A549 (cell line): ENCODE measurements around the gene ABCB9. TPM values are rescaled to one million over a fixed set of nuclear protein-coding genes. Genes with fewer than 3 reads are reported as not detected.
A peak's percentile ranks its signal among the peaks of the same experiment; 100 is the strongest.

Experiments used
- ATAC-seq, 2 experiments: fragments of 200-7000 bp in 1 of 2; fragments of >200 bp in 1 of 2; cut with Nextera tagmentation in 1 of 2; cut with Tn5 transposase in 1 of 2; 3 replicates each; pipeline versions ENCODE4 v1.8.0 to v1.9.1; 2018 to 2020; ENCODE audit warnings: mild to moderate bottlenecking in 1 of 2, moderate library complexity in 1 of 2
- CTCF ChIA-PET: fragments of 300-600 bp; sonication (Branson Sonifier 250); formaldehyde crosslinking; extraction: SDS; loops from one replicate; lab custom pipeline; 2021; ENCODE audit warnings: antibody characterized with exemption, inconsistent platforms; lab: Yijun Ruan, JAX
- POLR2A ChIA-PET: fragments of 350-600 bp; formaldehyde crosslinking; extraction: SDS; loops from one replicate; lab custom pipeline; 2021; ENCODE audit warnings: antibody characterized with exemption, inconsistent platforms; lab: Yijun Ruan, JAX
- DNase-seq, 2 experiments: peaks; one replicate each; pipeline versions ENCODE4 v3.0.0 to v3.0.0-alpha.2; 2011 to 2016; ENCODE audit warnings: low read depth in 1 of 2, low spot score in 1 of 2
- FAIRE-seq: peaks from 2 replicates; lab custom pipeline; 2011; peaks lifted over from hg19 to GRCh38; lab: Jason Lieb, UNC
- H3K27ac ChIP-seq, 2 experiments: fragments of >200 bp; sonication (Bioruptor Twin); formaldehyde crosslinking; 3 replicates each; pipeline ENCODE4 v1.5.1; 2016 to 2017
- H3K4me1 ChIP-seq: fragments of >200 bp; sonication (Bioruptor Twin); formaldehyde crosslinking; 3 replicates; pipeline ENCODE4 v1.6.1; 2016
- H3K4me2 ChIP-seq: fragments of >200 bp; sonication (Bioruptor Twin); formaldehyde crosslinking; 3 replicates; pipeline ENCODE4 v1.6.1; 2016
- H3K4me3 ChIP-seq: fragments of >200 bp; sonication (Bioruptor Twin); formaldehyde crosslinking; 3 replicates; pipeline ENCODE4 v1.5.1; 2016
- H3K9me3 ChIP-seq: fragments of >200 bp; sonication (Bioruptor Twin); formaldehyde crosslinking; 3 replicates; pipeline ENCODE4 v1.6.1; 2016
- ATOH8 ChIP-seq: fragments of 250-450 bp; sonication (Bioruptor Pico); IDR thresholded peaks from 2 replicates; pipeline ENCODE4 v1.5.0; 2020; ENCODE audit warnings: low read depth, mild to moderate bottlenecking, moderate library complexity
- BHLHE40 ChIP-seq: IDR thresholded peaks from 2 replicates; pipeline ENCODE4 v1.6.1; 2012; ENCODE audit warnings: low read depth, low read length, inconsistent platforms
- CBX8 ChIP-seq: fragments of 200-600 bp; sonication (generic); IDR thresholded peaks from 2 replicates; pipeline ENCODE4 v1.6.1; 2016
- CEBPB ChIP-seq, 2 experiments: fragments of >200 bp in 1 of 2; sonication (Bioruptor Twin) in 1 of 2; formaldehyde crosslinking in 1 of 2; IDR thresholded peaks; 2 replicates each; pipeline ENCODE4 v1.6.1; 2012 to 2016
- EHF ChIP-seq: fragments of 250-450 bp; sonication (Bioruptor Pico); IDR thresholded peaks from 2 replicates; pipeline ENCODE4 v1.5.0; 2020; ENCODE audit warnings: mild to moderate bottlenecking
- ESRRA ChIP-seq: fragments of 150-350 bp; IDR thresholded peaks from 2 replicates; pipeline ENCODE4 v1.6.1; 2014; ENCODE audit warnings: mild to moderate bottlenecking, low read length, borderline replicate concordance
- FOSB ChIP-seq: fragments of 250-450 bp; sonication (Bioruptor Pico); IDR thresholded peaks from 2 replicates; pipeline ENCODE4 v1.5.0; 2020; ENCODE audit warnings: mild to moderate bottlenecking, moderate library complexity
- FOSL2 ChIP-seq, 2 experiments: fragments of 450-650 bp in 1 of 2; fragments of >200 bp in 1 of 2; sonication (Bioruptor Twin) in 1 of 2; formaldehyde crosslinking; IDR thresholded peaks; 2 replicates each; pipeline versions ENCODE4 v1.5.0 to v1.6.1; 2016 to 2020; ENCODE audit warnings: mild to moderate bottlenecking in 1 of 2, moderate library complexity in 1 of 2
- GATA3 ChIP-seq: IDR thresholded peaks from 2 replicates; pipeline ENCODE4 v1.6.1; 2012; ENCODE audit warnings: borderline replicate concordance
- HES2 ChIP-seq: fragments of >200 bp; sonication (Bioruptor Twin); formaldehyde crosslinking; IDR thresholded peaks from 2 replicates; pipeline ENCODE4 v1.6.1; 2016
- HOXA7 ChIP-seq: fragments of 250-450 bp; sonication (Bioruptor Pico); IDR thresholded peaks from 2 replicates; pipeline ENCODE4 v1.5.0; 2020; ENCODE audit warnings: mild to moderate bottlenecking, moderate library complexity
- HOXB5 ChIP-seq: fragments of 250-450 bp; sonication (Bioruptor Pico); IDR thresholded peaks from 2 replicates; pipeline ENCODE4 v1.5.0; 2020; ENCODE audit warnings: mild to moderate bottlenecking, moderate library complexity
- JUN ChIP-seq, 2 experiments: fragments of >200 bp; sonication (Bioruptor Twin); formaldehyde crosslinking; IDR thresholded peaks; 2 replicates in 1 of 2; 3 replicates in 1 of 2; pipeline ENCODE4 v1.6.1; 2016 to 2017
- KDM1A ChIP-seq: fragments of 200-600 bp; sonication (generic); IDR thresholded peaks from 2 replicates; pipeline ENCODE4 v1.6.1; 2016; ENCODE audit warnings: low read depth, mild to moderate bottlenecking
- MAFK ChIP-seq: fragments of 450-650 bp; IDR thresholded peaks from 2 replicates; pipeline ENCODE4 v1.6.1; 2014; ENCODE audit not compliant: partially characterized antibody
- MAX ChIP-seq: IDR thresholded peaks from 2 replicates; pipeline ENCODE4 v1.6.1; 2012
- MAZ ChIP-seq: fragments of 150-350 bp; IDR thresholded peaks from 2 replicates; pipeline ENCODE4 v1.6.1; 2014; ENCODE audit warnings: antibody characterized with exemption, low read depth, low read length, borderline replicate concordance
- MYC ChIP-seq: IDR thresholded peaks from 2 replicates; pipeline ENCODE4 v1.6.1; 2012; ENCODE audit warnings: mild to moderate bottlenecking, inconsistent platforms, low read length, improper control_type of control experiment, borderline replicate concordance
- NR3C1 ChIP-seq: fragments of >200 bp; sonication (Bioruptor Twin); formaldehyde crosslinking; IDR thresholded peaks from 3 replicates; pipeline ENCODE4 v1.6.1; 2017
- PHF8 ChIP-seq: fragments of 200-600 bp; sonication (generic); IDR thresholded peaks from 2 replicates; pipeline ENCODE4 v1.6.1; 2016; ENCODE audit warnings: low read depth, mild to moderate bottlenecking, antibody characterized with exemption, moderate library complexity, borderline replicate concordance
- RAD21 ChIP-seq, 2 experiments: fragments of >200 bp in 1 of 2; sonication (Bioruptor Twin) in 1 of 2; formaldehyde crosslinking in 1 of 2; IDR thresholded peaks in 1 of 2; conservative IDR thresholded peaks in 1 of 2; 2 replicates in 1 of 2; 3 replicates in 1 of 2; pipeline ENCODE4 v1.6.1; 2012 to 2018; ENCODE audit warnings: inconsistent platforms in 1 of 2
- RCOR1 ChIP-seq: fragments of 150-350 bp; IDR thresholded peaks from 2 replicates; pipeline ENCODE4 v1.6.1; 2014; ENCODE audit warnings: antibody characterized with exemption, low read length, low read depth
- SMC3 ChIP-seq: fragments of >200 bp; sonication (Bioruptor Twin); formaldehyde crosslinking; IDR thresholded peaks from 3 replicates; pipeline ENCODE4 v1.6.1; 2018; ENCODE audit warnings: inconsistent platforms
- SREBF2 ChIP-seq: fragments of 450-650 bp; IDR thresholded peaks from 2 replicates; pipeline ENCODE4 v1.6.1; 2014; ENCODE audit warnings: mild to moderate bottlenecking, moderate library complexity
- TFCP2L1 ChIP-seq: fragments of 250-450 bp; sonication (Bioruptor Pico); IDR thresholded peaks from 2 replicates; pipeline ENCODE4 v1.5.0; 2021; ENCODE audit warnings: mild to moderate bottlenecking
- USF2 ChIP-seq: fragments of 450-650 bp; IDR thresholded peaks from 2 replicates; pipeline ENCODE4 v1.6.1; 2014; ENCODE audit warnings: antibody characterized with exemption
- WGBS: methylation state at CpG from one replicate; pipeline ENCODE4 v1.1.6; 2017; ENCODE audit errors: missing lambda C conversion rate; 5-methylcytosine and 5-hydroxymethylcytosine counted together
- polyA plus RNA-seq, 4 experiments: library from polyadenylated mRNA; depleted of rRNA in 3 of 4; stranded (reverse); fragments of >200 nt; fragmentation: RNase III in 1 of 4; extraction: RNeasy Plus Mini Kit Qiagen cat#74134 plus additional on column Dnase treatment in 1 of 4; gene quantifications; 2 replicates in 3 of 4; 3 replicates in 1 of 4; pipeline ENCODE4 v1.2.3, GENCODE V29; 2011 to 2017

The ABCB9 gene
- polyA plus RNA-seq, 2 of the 4 experiments (the other 2 are of a cell fraction): 2.7 to 5.0 TPM

GRCh38 chr12:122989874-122990419 lies 23.7 kb upstream of the ABCB9 start:
- POLR2A ChIA-PET: interaction anchor here (1.5 kb wide), 1 partner anchor 242 kb away, joined by 5 read pairs; no protein-coding TSS in a partner anchor
- Histone ChIP-seq H3K9me3 (no peaks in the 10 kb centered on the region), H3K4me1 (no peaks in the 10 kb centered on the region), H3K4me2 (no peak overlapping the region), H3K27ac (no peak overlapping the region), H3K4me3 (no peak overlapping the region)
- DNase-seq (no peak), ATAC-seq (0 out of 6 replicates have a peak, but pooled peaks of 1 of the 2 experiments have one; percentile 1), FAIRE-seq (no peak)
- TF ChIP-seq CBX8 (no peak), SREBF2 (no peak), BHLHE40 (no peak), MAZ (no peak), FOSL2 (IDR thresholded peaks at IDR 0.05) (no peak), FOSL2 (CRISPR knock-in tag; IDR thresholded peaks at IDR 0.05) (no peak), USF2 (no peak), GATA3 (no peak), RAD21 (conservative IDR thresholded peaks at IDR 0.05 in 1 of 2, IDR thresholded peaks at IDR 0.05 in 1 of 2) (no peak), HOXB5 (CRISPR knock-in tag) (no peak)
- 98% methylated on average over 15 of the region's 22 CpGs for WGBS
- CTCF ChIA-PET: interaction anchor here (0.5 to 9.2 kb wide), 9 partner anchors 8 to 1437 kb away, joined by 3 to 37 read pairs (median 4); partner anchors contain the start of genes MPHOSPH9, MTRFR and PITPNM2

GRCh38 chr12:122989225-122989839 lies 23.1 kb upstream of the ABCB9 start:
- 94% methylated on average over 9 of the region's 10 CpGs for WGBS
- DNase-seq (no peak), ATAC-seq (peak in 1 of 2 experiments; percentile 48; a peak in 3 of 6 replicates), FAIRE-seq (no peak)
- Histone ChIP-seq H3K9me3 (no peaks in the 10 kb centered on the region), H3K4me2 (no peak overlapping the region), H3K4me3 (no peak overlapping the region), H3K27ac (no peak overlapping the region), H3K4me1 (no peaks in the 10 kb centered on the region)
- CTCF ChIA-PET: interaction anchor here (0.5 to 9.2 kb wide), 9 partner anchors 8 to 1436 kb away, joined by 3 to 37 read pairs (median 4); partner anchors contain the start of genes MPHOSPH9 and MTRFR
- TF ChIP-seq MAFK (no peak), ESRRA (no peak), TFCP2L1 (no peak), ATOH8 (CRISPR knock-in tag) (no peak), JUN (IDR thresholded peaks at IDR 0.05) (no peak), RCOR1 (no peak), MYC (no peak), NR3C1 (no peak), PHF8 (no peak)
- POLR2A ChIA-PET: interaction anchor here (1.5 kb wide), 1 partner anchor 243 kb away, joined by 5 read pairs; no protein-coding TSS in a partner anchor

- no peaks in the 10 kb centered on the region for H3K4me1 ChIP-seq
- no peak overlapping the region for H3K27ac ChIP-seq
- ChIA-PET POLR2A (interaction anchor here (1.5 kb wide), 1 partner anchor 244 kb away, joined by 5 read pairs; no protein-coding TSS in a partner anchor), CTCF (interaction anchor here (0.6 to 9.2 kb wide), 7 partner anchors 7 to 249 kb away, joined by 3 to 37 read pairs (median 5); partner anchors contain the start of genes MPHOSPH9 and MTRFR)
- H3K4me2 ChIP-seq: no peak overlapping the region
- no peak for TF ChIP-seq EHF (CRISPR knock-in tag)
- TF ChIP-seq FOSB (CRISPR knock-in tag): no peak
- no peak for TF ChIP-seq SREBF2
- no peak for TF ChIP-seq MAZ
- no peak for TF ChIP-seq HOXA7 (CRISPR knock-in tag)
- no peak for TF ChIP-seq KDM1A
- no peak for TF ChIP-seq SMC3
- TF ChIP-seq TFCP2L1: no peak
- TF ChIP-seq MAX: no peak
- no peak for TF ChIP-seq CEBPB (IDR thresholded peaks at IDR 0.05)
- no peak for TF ChIP-seq ESRRA
- TF ChIP-seq HES2: no peak
- H3K4me3 ChIP-seq: no peak overlapping the region
- H3K9me3 ChIP-seq: no peaks in the 10 kb centered on the region
- DNase-seq (no peak), ATAC-seq (no peak), FAIRE-seq (no peak)
- 89% methylated on average over 19 of the region's 21 CpGs for WGBS
These were observed 22.4 kb upstream of the ABCB9 start for GRCh38 chr12:122988612-122989212.
